SJCRH30 (cell line): ENCODE data around the gene TCF7L1. TPM values are rescaled to one million over a fixed set of nuclear protein-coding genes. Genes with fewer than 3 reads are reported as not detected.

Experiments
- DNase-seq, 2 experiments: peaks; one replicate each; pipeline ENCODE4 v3.0.0-alpha.2; 2015 to 2020
- H3K27ac ChIP-seq: fragments of 250-450 bp; sonication (Bioruptor Pico); 2 replicates; pipeline ENCODE4 v1.5.1; 2020; ENCODE audit warnings: mild to moderate bottlenecking, moderate library complexity
- H3K27me3 ChIP-seq: fragments of 250-450 bp; sonication (Bioruptor Pico); 2 replicates; pipeline ENCODE4 v1.5.1; 2020; ENCODE audit warnings: mild to moderate bottlenecking, moderate library complexity
- H3K36me3 ChIP-seq: fragments of 250-450 bp; sonication (Bioruptor Pico); 2 replicates; pipeline ENCODE4 v1.5.1; 2020; ENCODE audit warnings: mild to moderate bottlenecking, moderate library complexity
- H3K4me1 ChIP-seq: fragments of 250-450 bp; sonication (Bioruptor Pico); 2 replicates; pipeline ENCODE4 v1.5.1; 2020; ENCODE audit warnings: mild to moderate bottlenecking, moderate library complexity
- H3K4me3 ChIP-seq: fragments of 250-450 bp; sonication (Bioruptor Pico); 2 replicates; pipeline ENCODE4 v1.5.1; 2020; ENCODE audit warnings: mild to moderate bottlenecking, moderate library complexity
- H3K9me3 ChIP-seq: fragments of 250-450 bp; sonication (Bioruptor Pico); replicated peaks from 2 replicates; pipeline ENCODE4 v1.5.1; 2020; ENCODE audit warnings: mild to moderate bottlenecking, moderate library complexity
- total RNA-seq: library from RNA; depleted of rRNA; stranded (reverse); fragments of >200 nt; shearing (Covaris generic); gene quantifications from 2 replicates; pipeline ENCODE4 v1.2.3, GENCODE V29; 2014

TCF7L1 gene
- total RNA-seq, 1 experiment from 2014 or later = 9.2 TPM

GRCh38 chr2:85165088-85165690 is 32.0 kb downstream of the TCF7L1 start:
- DNase-seq = no peak
- peaks cover 5% of the 10 kb centered on the region; the same call in 1 of the 2 replicates for H3K36me3 ChIP-seq
- no peaks in the 10 kb centered on the region for H3K27me3 ChIP-seq
- no peak overlapping the region for H3K27ac ChIP-seq
- H3K4me3 ChIP-seq = no peak overlapping the region
- H3K9me3 ChIP-seq = 0 out of 2 replicates have a peak, but pooled peaks cover 2% of the 10 kb centered on the region
- H3K4me1 ChIP-seq = peaks cover 38% of the 10 kb centered on the region

GRCh38 chr2:85166021-85166420 is 32.8 kb downstream of the TCF7L1 start:
- Histone ChIP-seq H3K36me3 (peaks cover 10% of the 10 kb centered on the region; the same call in 1 of the 2 replicates), H3K4me1 (peaks cover 36% of the 10 kb centered on the region), H3K9me3 (0 out of 2 replicates have a peak, but pooled peaks cover 2% of the 10 kb centered on the region), H3K4me3 (no peak overlapping the region), H3K27ac (no peak overlapping the region), H3K27me3 (no peaks in the 10 kb centered on the region)
- no peak for DNase-seq

- no peak for DNase-seq
- Histone ChIP-seq H3K4me3 (no peak overlapping the region), H3K36me3 (peaks cover 10% of the 10 kb centered on the region; the same call in 1 of the 2 replicates), H3K27ac (no peak overlapping the region), H3K4me1 (peaks cover 22% of the 10 kb centered on the region), H3K27me3 (no peaks in the 10 kb centered on the region), H3K9me3 (0 out of 2 replicates have a peak, but pooled peaks cover 2% of the 10 kb centered on the region)
Observed at GRCh38 chr2:85167479-85167878, 34.3 kb downstream of the TCF7L1 start.

GRCh38 chr2:85168942-85169341 is 35.8 kb downstream of the TCF7L1 start:
- no peak overlapping the region for H3K4me3 ChIP-seq
- 0 out of 2 replicates have a peak, but pooled peaks cover 2% of the 10 kb centered on the region for H3K9me3 ChIP-seq
- no peaks in the 10 kb centered on the region for H3K27me3 ChIP-seq
- H3K4me1 ChIP-seq = peaks cover 8% of the 10 kb centered on the region
- DNase-seq = no peak
- peaks cover 8% of the 10 kb centered on the region; the same call in 1 of the 2 replicates for H3K36me3 ChIP-seq
- H3K27ac ChIP-seq = no peak overlapping the region

- H3K4me3 ChIP-seq = no peak overlapping the region
- no peaks in the 10 kb centered on the region for H3K27me3 ChIP-seq
- peaks cover 8% of the 10 kb centered on the region; the same call in 1 of the 2 replicates for H3K36me3 ChIP-seq
- no peak overlapping the region for H3K27ac ChIP-seq
- 0 out of 2 replicates have a peak, but pooled peaks cover 2% of the 10 kb centered on the region for H3K9me3 ChIP-seq
- DNase-seq = no peak
- peaks cover 10% of the 10 kb centered on the region for H3K4me1 ChIP-seq
Observed at GRCh38 chr2:85169581-85169980, 36.4 kb downstream of the TCF7L1 start.

GRCh38 chr2:85170938-85171475 is 37.8 kb downstream of the TCF7L1 start:
- Histone ChIP-seq H3K27me3 (no peaks in the 10 kb centered on the region), H3K4me1 (peaks cover 19% of the 10 kb centered on the region)
- no peak for DNase-seq

GRCh38 chr2:85171916-85172315 is 38.7 kb downstream of the TCF7L1 start:
- Histone ChIP-seq H3K27ac (no peak overlapping the region), H3K9me3 (0 out of 2 replicates have a peak, but pooled peaks cover 2% of the 10 kb centered on the region), H3K4me1 (peaks cover 27% of the 10 kb centered on the region), H3K36me3 (peaks cover 11% of the 10 kb centered on the region), H3K27me3 (no peaks in the 10 kb centered on the region), H3K4me3 (no peak overlapping the region)
- no peak for DNase-seq

More at GRCh38 chr2:85170938-85171475, 37.8 kb downstream of the TCF7L1 start:
- Histone ChIP-seq H3K4me3 (no peak overlapping the region), H3K27ac (no peak overlapping the region), H3K9me3 (0 out of 2 replicates have a peak, but pooled peaks cover 2% of the 10 kb centered on the region), H3K36me3 (peaks cover 8% of the 10 kb centered on the region; the same call in 1 of the 2 replicates)

- no peak overlapping the region for H3K4me3 ChIP-seq
- H3K27me3 ChIP-seq = no peaks in the 10 kb centered on the region
- DNase-seq = no peak
- H3K4me1 ChIP-seq = peaks cover 42% of the 10 kb centered on the region
- H3K9me3 ChIP-seq = 0 out of 2 replicates have a peak, but pooled peaks cover 2% of the 10 kb centered on the region
- no peak overlapping the region for H3K27ac ChIP-seq
- H3K36me3 ChIP-seq = peaks cover 8% of the 10 kb centered on the region; the same call in 1 of the 2 replicates
Observed at GRCh38 chr2:85173909-85174308, 40.7 kb downstream of the TCF7L1 start.

- H3K9me3 ChIP-seq = 0 out of 2 replicates have a peak, but pooled peaks cover 2% of the 10 kb centered on the region
- peaks cover 8% of the 10 kb centered on the region; the same call in 1 of the 2 replicates for H3K36me3 ChIP-seq
- peak overlapping the region; percentile 19 for H3K4me3 ChIP-seq
- H3K27me3 ChIP-seq = no peaks in the 10 kb centered on the region
- H3K27ac ChIP-seq = peak overlapping the region; percentile 98
- DNase-seq = peak; percentile 85 to 94
- H3K4me1 ChIP-seq = peaks cover 52% of the 10 kb centered on the region
Observed at GRCh38 chr2:85174943-85175342, 41.8 kb downstream of the TCF7L1 start.

- DNase-seq = peak; percentile 90 to 94
- no peaks in the 10 kb centered on the region for H3K27me3 ChIP-seq
- peaks cover 58% of the 10 kb centered on the region for H3K4me1 ChIP-seq
- H3K4me3 ChIP-seq = peak overlapping the region; percentile 19
- H3K36me3 ChIP-seq = peaks cover 4% of the 10 kb centered on the region; the same call in 1 of the 2 replicates
- H3K27ac ChIP-seq = peak overlapping the region; percentile 98
- H3K9me3 ChIP-seq = no peaks in the 10 kb centered on the region
Observed at GRCh38 chr2:85175369-85176299, 42.4 kb downstream of the TCF7L1 start.

- DNase-seq = peak in 1 of 2 experiments; percentile 34
- Histone ChIP-seq H3K36me3 (peaks cover 3% of the 10 kb centered on the region; the same call in 1 of the 2 replicates), H3K9me3 (no peaks in the 10 kb centered on the region), H3K4me3 (no peak overlapping the region), H3K4me1 (peaks cover 74% of the 10 kb centered on the region), H3K27me3 (no peaks in the 10 kb centered on the region), H3K27ac (no peak overlapping the region)
Observed at GRCh38 chr2:85177031-85177824, 44.0 kb downstream of the TCF7L1 start.

GRCh38 chr2:85178154-85178553 is 45.0 kb downstream of the TCF7L1 start:
- peaks cover 83% of the 10 kb centered on the region for H3K4me1 ChIP-seq
- no peak for DNase-seq
- no peaks in the 10 kb centered on the region for H3K9me3 ChIP-seq
- no peaks in the 10 kb centered on the region for H3K27me3 ChIP-seq
- H3K27ac ChIP-seq = no peak overlapping the region
- no peak overlapping the region for H3K4me3 ChIP-seq
- peaks cover 3% of the 10 kb centered on the region; the same call in 1 of the 2 replicates for H3K36me3 ChIP-seq

- Histone ChIP-seq H3K36me3 (peaks cover 3% of the 10 kb centered on the region; the same call in 1 of the 2 replicates), H3K27me3 (no peaks in the 10 kb centered on the region), H3K4me3 (no peak overlapping the region), H3K4me1 (peaks cover 85% of the 10 kb centered on the region), H3K27ac (no peak overlapping the region), H3K9me3 (no peaks in the 10 kb centered on the region)
- no peak for DNase-seq
Observed at GRCh38 chr2:85178980-85179411, 45.8 kb downstream of the TCF7L1 start.

GRCh38 chr2:85179541-85179940 is 46.3 kb downstream of the TCF7L1 start:
- DNase-seq = no peak
- H3K4me3 ChIP-seq = no peak overlapping the region
- H3K36me3 ChIP-seq = peaks cover 3% of the 10 kb centered on the region; the same call in 1 of the 2 replicates
- H3K27ac ChIP-seq = no peak overlapping the region
- H3K9me3 ChIP-seq = no peaks in the 10 kb centered on the region
- peaks cover 79% of the 10 kb centered on the region for H3K4me1 ChIP-seq
- no peaks in the 10 kb centered on the region for H3K27me3 ChIP-seq
